AG20443 (cell line): ENCODE data around the gene SYTL4.

ENCODE experiments used
- DNase-seq: peaks from one replicate; pipeline ENCODE4 v3.0.0; 2012; ENCODE audit warnings: low spot score, mixed read lengths

The SYTL4 gene

GRCh38 chrX:100648458-100649417, 83.2 kb downstream of the SYTL4 start:
- DNase-seq, result peak; percentile 33

GRCh38 chrX:100647739-100648138, 84.2 kb downstream of the SYTL4 start:
- no peak for DNase-seq

GRCh38 chrX:100647095-100647494, 84.8 kb downstream of the SYTL4 start:
- peak; percentile 21 for DNase-seq

GRCh38 chrX:100645106-100645505, 86.8 kb downstream of the SYTL4 start:
- DNase-seq, result no peak

- DNase-seq, result peak; percentile 61
Measured at GRCh38 chrX:100643956-100644860, 87.7 kb downstream of the SYTL4 start, which contains the start of gene SRPX2. Gene SRPX2, plus strand, starts transcription at chrX:100644199. Its CDS starts 2,124 bp downstream, at chrX:100646323.

- no peak for DNase-seq
Measured at GRCh38 chrX:100643212-100643611, 88.7 kb downstream of the SYTL4 start.

GRCh38 chrX:100642290-100642689, 89.6 kb downstream of the SYTL4 start:
- no peak for DNase-seq

GRCh38 chrX:100636321-100636991, 95.5 kb downstream of the SYTL4 start, which contains the start of gene TSPAN6:
Gene TSPAN6, minus strand, starts transcription at chrX:100636806. Its CDS starts 112 bp downstream, at chrX:100636694.
- DNase-seq, result peak; percentile 86

- DNase-seq, result no peak
Measured at GRCh38 chrX:100635989-100636320, 96.0 kb downstream of the SYTL4 start.

- DNase-seq, result no peak
Measured at GRCh38 chrX:100635040-100635439, 96.9 kb downstream of the SYTL4 start.

GRCh38 chrX:100625985-100626491, 105.9 kb downstream of the SYTL4 start:
- no peak for DNase-seq
